Karpas-422 (cell line): Measurements from ENCODE around the gene ZNF560. TPM values are rescaled to one million over a fixed set of nuclear protein-coding genes. Genes with fewer than 3 reads are reported as not detected.

Experiments
- DNase-seq: peaks from one replicate; pipeline ENCODE4 v3.0.0-alpha.2; 2015
- H2AFZ ChIP-seq: fragments of 200-600 bp; sonication (generic); 2 replicates; pipeline ENCODE4 v1.6.1; 2014; ENCODE audit warnings: antibody characterized with exemption, low read length, mixed read lengths
- H3K27ac ChIP-seq: fragments of 200-600 bp; sonication (generic); 2 replicates; pipeline ENCODE4 v1.5.1; 2014; ENCODE audit warnings: mild to moderate bottlenecking, low read length, moderate library complexity
- H3K27me3 ChIP-seq: fragments of 200-600 bp; sonication (generic); 2 replicates; pipeline ENCODE4 v1.6.1; 2014; ENCODE audit warnings: low read length, mixed read lengths
- H3K36me3 ChIP-seq: fragments of 200-600 bp; sonication (generic); 2 replicates; pipeline ENCODE4 v1.6.1; 2014; ENCODE audit warnings: low read length, mixed read lengths; ENCODE audit not compliant: insufficient read depth
- H3K4me1 ChIP-seq: fragments of 200-600 bp; sonication (generic); 2 replicates; pipeline ENCODE4 v1.6.1; 2014; ENCODE audit warnings: mild to moderate bottlenecking, low read length, mixed read lengths
- H3K4me2 ChIP-seq: fragments of 200-600 bp; sonication (generic); 2 replicates; pipeline ENCODE4 v1.6.1; 2014; ENCODE audit warnings: low read length, low read depth, mild to moderate bottlenecking; ENCODE audit not compliant: poor library complexity, severe bottlenecking
- H3K4me3 ChIP-seq: fragments of 200-600 bp; sonication (generic); 2 replicates; pipeline ENCODE4 v1.5.1; 2014; ENCODE audit warnings: mild to moderate bottlenecking, antibody characterized with exemption, low read length, mixed read lengths
- H3K79me2 ChIP-seq: fragments of 200-600 bp; sonication (generic); 2 replicates; pipeline ENCODE4 v1.6.1; 2014; ENCODE audit warnings: mild to moderate bottlenecking, low read length, mixed read lengths
- H3K9ac ChIP-seq: fragments of 200-600 bp; sonication (generic); 2 replicates; pipeline ENCODE4 v1.6.0; 2014; ENCODE audit warnings: low read length
- H3K9me2 ChIP-seq: fragments of 200-600 bp; sonication (generic), shearing (Covaris generic); replicated peaks from 2 replicates; pipeline ENCODE4 v1.6.0; 2014; ENCODE audit warnings: mild to moderate bottlenecking, low read length, moderate library complexity; ENCODE audit not compliant: insufficient read depth
- H3K9me3 ChIP-seq: fragments of 300-700, 200-600 bp; sonication (generic); 2 replicates; pipeline ENCODE4 v1.6.1; 2014; ENCODE audit warnings: low read length, mixed read lengths
- H4K20me1 ChIP-seq: fragments of 200-600 bp; sonication (generic); 2 replicates; pipeline ENCODE4 v1.6.1; 2014; ENCODE audit warnings: mild to moderate bottlenecking, antibody characterized with exemption, low read length, low read depth; ENCODE audit not compliant: insufficient read depth
- total RNA-seq: library from RNA; depleted of rRNA; stranded (reverse); fragments of >200 nt; shearing (Covaris generic); gene quantifications from 2 replicates; pipeline ENCODE4 v1.2.3, GENCODE V29; 2014; ENCODE audit warnings: low replicate concordance

The ZNF560 gene
- total RNA-seq, 1 experiment from 2014 or later, result not detected

GRCh38 chr19:9467161-9467560 lies 31.3 kb downstream of the ZNF560 start:
- no peak for DNase-seq
- Histone ChIP-seq H3K9ac (no peak overlapping the region), H3K27me3 (no peaks in the 10 kb centered on the region), H4K20me1 (no peaks in the 10 kb centered on the region), H3K79me2 (no peaks in the 10 kb centered on the region), H3K27ac (no peak overlapping the region), H3K4me2 (no peak overlapping the region), H3K9me2 (no peaks in the 10 kb centered on the region), H3K36me3 (no peaks in the 10 kb centered on the region; the same call in 1 of the 2 replicates), H3K9me3 (peaks cover 51% of the 10 kb centered on the region), H3K4me1 (no peaks in the 10 kb centered on the region), H2AFZ (no peak overlapping the region), H3K4me3 (no peak overlapping the region)

GRCh38 chr19:9461938-9462337 lies 36.5 kb downstream of the ZNF560 start:
- Histone ChIP-seq H4K20me1 (no peaks in the 10 kb centered on the region), H3K9me2 (no peaks in the 10 kb centered on the region), H2AFZ (no peak overlapping the region), H3K4me2 (no peak overlapping the region), H3K79me2 (no peaks in the 10 kb centered on the region), H3K9me3 (peaks cover 45% of the 10 kb centered on the region), H3K27ac (no peak overlapping the region), H3K9ac (no peak overlapping the region), H3K36me3 (no peaks in the 10 kb centered on the region; the same call in 1 of the 2 replicates), H3K4me3 (no peak overlapping the region), H3K4me1 (no peaks in the 10 kb centered on the region), H3K27me3 (no peaks in the 10 kb centered on the region)
- no peak for DNase-seq

- Histone ChIP-seq H3K36me3 (0 out of 2 replicates have a peak, but pooled peaks cover 2% of the 10 kb centered on the region), H3K4me2 (no peak overlapping the region), H3K9ac (no peak overlapping the region), H4K20me1 (no peaks in the 10 kb centered on the region), H3K27ac (no peak overlapping the region), H3K4me1 (no peaks in the 10 kb centered on the region), H3K9me2 (no peaks in the 10 kb centered on the region), H2AFZ (no peak overlapping the region), H3K79me2 (no peaks in the 10 kb centered on the region), H3K9me3 (peaks cover 38% of the 10 kb centered on the region), H3K27me3 (no peaks in the 10 kb centered on the region), H3K4me3 (no peak overlapping the region)
- DNase-seq, result no peak
Observed at GRCh38 chr19:9456018-9456689, 42.3 kb downstream of the ZNF560 start.

- H3K27ac ChIP-seq, result no peak overlapping the region
- no peak overlapping the region for H3K9ac ChIP-seq
- H3K9me3 ChIP-seq, result peaks cover 40% of the 10 kb centered on the region
- no peak for DNase-seq
- no peaks in the 10 kb centered on the region for H3K4me1 ChIP-seq
- no peak overlapping the region for H2AFZ ChIP-seq
- 0 out of 2 replicates have a peak, but pooled peaks cover 2% of the 10 kb centered on the region for H3K36me3 ChIP-seq
- H4K20me1 ChIP-seq, result no peaks in the 10 kb centered on the region
- H3K9me2 ChIP-seq, result no peaks in the 10 kb centered on the region
- no peaks in the 10 kb centered on the region for H3K27me3 ChIP-seq
- H3K4me3 ChIP-seq, result no peak overlapping the region
- no peak overlapping the region for H3K4me2 ChIP-seq
- no peaks in the 10 kb centered on the region for H3K79me2 ChIP-seq
Observed at GRCh38 chr19:9453953-9454352, 44.5 kb downstream of the ZNF560 start.

GRCh38 chr19:9445037-9445436 lies 53.4 kb downstream of the ZNF560 start:
- no peak for DNase-seq
- Histone ChIP-seq H3K4me1 (no peaks in the 10 kb centered on the region), H3K79me2 (no peaks in the 10 kb centered on the region), H3K9me2 (no peaks in the 10 kb centered on the region), H3K4me3 (no peak overlapping the region), H3K4me2 (no peak overlapping the region), H3K9ac (no peak overlapping the region), H4K20me1 (no peaks in the 10 kb centered on the region), H3K27ac (no peak overlapping the region), H2AFZ (no peak overlapping the region), H3K27me3 (no peaks in the 10 kb centered on the region), H3K36me3 (peaks cover 8% of the 10 kb centered on the region; the same call in 1 of the 2 replicates), H3K9me3 (peaks cover 49% of the 10 kb centered on the region)

GRCh38 chr19:9436358-9436757 lies 62.1 kb downstream of the ZNF560 start:
- Histone ChIP-seq H3K9ac (peak overlapping the region; percentile 87), H3K27me3 (no peaks in the 10 kb centered on the region), H3K79me2 (peaks cover 66% of the 10 kb centered on the region), H3K4me1 (peaks cover 18% of the 10 kb centered on the region), H3K36me3 (peaks cover 33% of the 10 kb centered on the region), H3K4me2 (peak overlapping the region; percentile 89), H3K9me3 (peaks cover 22% of the 10 kb centered on the region), H3K4me3 (peak overlapping the region; percentile 84), H3K9me2 (no peaks in the 10 kb centered on the region), H2AFZ (no peak overlapping the region), H4K20me1 (no peaks in the 10 kb centered on the region), H3K27ac (no peak overlapping the region)
- DNase-seq, result no peak

GRCh38 chr19:9435279-9436268 lies 62.8 kb downstream of the ZNF560 start, which contains the start of gene ZNF266:
TSS of gene ZNF266 (minus strand) at chr19:9435573. CDS start at chr19:9420089, 15,484 bp downstream.
- Histone ChIP-seq H3K36me3 (peaks cover 38% of the 10 kb centered on the region), H3K4me3 (peak within 1 kb of the TSS; percentile 84), H3K4me2 (peak within 1 kb of the TSS; percentile 89), H4K20me1 (no peaks in the 10 kb centered on the region), H3K27me3 (no peaks in the 10 kb centered on the region), H3K9ac (peak within 1 kb of the TSS; percentile 87), H3K79me2 (peaks cover 72% of the 10 kb centered on the region), H3K27ac (peak within 1 kb of the TSS; percentile 30; the same call in 1 of the 2 replicates), H3K9me2 (no peaks in the 10 kb centered on the region), H2AFZ (peak within 1 kb of the TSS; percentile 88), H3K9me3 (peaks cover 19% of the 10 kb centered on the region), H3K4me1 (peaks cover 18% of the 10 kb centered on the region)
- peak; percentile 97 for DNase-seq

- H3K4me1 ChIP-seq, result peaks cover 17% of the 10 kb centered on the region
- no peaks in the 10 kb centered on the region for H3K9me2 ChIP-seq
- H3K4me2 ChIP-seq, result no peak overlapping the region
- H3K9me3 ChIP-seq, result no peaks in the 10 kb centered on the region
- no peak overlapping the region for H2AFZ ChIP-seq
- no peak overlapping the region for H3K9ac ChIP-seq
- H3K27ac ChIP-seq, result no peak overlapping the region
- DNase-seq, result peak; percentile 77
- peaks cover 71% of the 10 kb centered on the region for H3K79me2 ChIP-seq
- peaks cover 59% of the 10 kb centered on the region for H3K36me3 ChIP-seq
- no peaks in the 10 kb centered on the region for H4K20me1 ChIP-seq
- no peaks in the 10 kb centered on the region for H3K27me3 ChIP-seq
- H3K4me3 ChIP-seq, result no peak overlapping the region
Observed at GRCh38 chr19:9431475-9431874, 66.9 kb downstream of the ZNF560 start.
